ENCODE results near the gene WFDC1. TPM values are rescaled to one million over a fixed set of nuclear protein-coding genes. Genes with fewer than 3 reads are reported as not detected.

The WFDC1 gene
- total RNA-seq, 1 donor: under 0.01 TPM

- no peak for TF ChIP-seq CTCF (IDR thresholded peaks at IDR 0.05; ENCODE audit: insufficient read depth, low read length)
- no peak overlapping the region for H3K4me3 ChIP-seq (ENCODE audit: low read depth, low read length)
- no peak for DNase-seq (ENCODE audit: low read depth)
Observed at GRCh38 chr16:84373907-84374489, 79.3 kb downstream of the WFDC1 start.

GRCh38 chr16:84378099-84378498, 83.4 kb downstream of the WFDC1 start:
- no peak for DNase-seq (ENCODE audit: low read depth)
- no peak for TF ChIP-seq CTCF (IDR thresholded peaks at IDR 0.05; ENCODE audit: insufficient read depth, low read length)
- no peak overlapping the region for H3K4me3 ChIP-seq (ENCODE audit: low read depth, low read length)

- TF ChIP-seq CTCF (IDR thresholded peaks at IDR 0.05; ENCODE audit: insufficient read depth, low read length): no peak
- no peak for DNase-seq (ENCODE audit: low read depth)
- no peak overlapping the region for H3K4me3 ChIP-seq (ENCODE audit: low read depth, low read length)
Observed at GRCh38 chr16:84378567-84378966, 83.9 kb downstream of the WFDC1 start.

- no peak for DNase-seq (ENCODE audit: low read depth)
- TF ChIP-seq CTCF (IDR thresholded peaks at IDR 0.05; ENCODE audit: insufficient read depth, low read length): no peak
- H3K4me3 ChIP-seq (ENCODE audit: low read depth, low read length): no peak overlapping the region
Observed at GRCh38 chr16:84379008-84379708, 84.5 kb downstream of the WFDC1 start.

Small RNA genes within 50 kb of the gene (small RNA-seq; reads per million reads assigned to genes)
- not detected for gene RNA5SP433

Other genes with a start within 250 kb of the WFDC1 start
- gene MBTPS1, start 177.9 kb upstream of the WFDC1 start, total RNA-seq (ENCODE audit: low replicate concordance): 61.1 and 89.0 TPM in 2 replicates
- gene HSDL1, start 149.7 kb upstream of the WFDC1 start, total RNA-seq (ENCODE audit: low replicate concordance): 12.5 and 18.7 TPM in 2 replicates
- 0.09 TPM in 1 of 2 replicates, not detected in the other for gene DNAAF1, start 149.6 kb upstream of the WFDC1 start, total RNA-seq (ENCODE audit: low replicate concordance)
- gene TAF1C, start 107.8 kb upstream of the WFDC1 start, total RNA-seq (ENCODE audit: low replicate concordance): 19.4 and 20.6 TPM in 2 replicates
- not detected in 2 replicates for gene ADAD2, start 103.7 kb upstream of the WFDC1 start, total RNA-seq (ENCODE audit: low replicate concordance)
- not detected in 2 replicates for gene KCNG4, start 54.9 kb upstream of the WFDC1 start, total RNA-seq (ENCODE audit: low replicate concordance)
- not detected in 2 replicates for gene ATP2C2, start 73.7 kb downstream of the WFDC1 start, total RNA-seq (ENCODE audit: low replicate concordance)
- gene MEAK7, start 209.8 kb downstream of the WFDC1 start, total RNA-seq (ENCODE audit: low replicate concordance): 12.4 and 19.1 TPM in 2 replicates

Data from fibroblast of the aortic adventitia (primary cell).